Left cardiac atrium (tissue), 4 donors: Measurements from ENCODE around the gene LRP2. TPM values are rescaled to one million over a fixed set of nuclear protein-coding genes. Genes with fewer than 3 reads are reported as not detected.
A peak's percentile ranks its signal among the peaks of the same experiment; 100 is the strongest.

Experiments
- ATAC-seq, 2 donors: fragments of 200-7000 bp; cut with Tn5 transposase; one replicate each; pipeline ENCODE4 v1.9.1; 2020; ENCODE audit warnings: mild to moderate bottlenecking in 2 of 2, moderate library complexity in 2 of 2
- DNase-seq: peaks from one replicate; pipeline ENCODE4 v3.0.0-alpha.2; 2020
- intact Hi-C, 2 donors: fragments of 100-400 bp; cut with DNase I; formaldehyde crosslinking; loops; one replicate each; pipeline versions ENCODE4 v1.14.1 to v1.15.1; 2022 to 2023
- total RNA-seq, 2 donors: library from RNA; stranded (reverse); fragmentation: NEBNext Ultra II Directional; extraction: Animal tissue kit (Norgen Biotek cat#: 25700); gene quantifications; one replicate each; pipeline ENCODE4 v1.2.1, GENCODE V29; 2021
- donor health status: DM: no; HTN: yes; CAD: no.
- donor health status: DM: no; HTN: yes; CAD: no; lungs with severe emphysema.
- donor health status: DM: yes; HTN: yes; CAD: no.
- donor health status: Dilated cardiomyopathy.

The LRP2 gene
- total RNA-seq, 2 donors from 2014 or later, result 1.8 to 2.9 TPM

DNA sequence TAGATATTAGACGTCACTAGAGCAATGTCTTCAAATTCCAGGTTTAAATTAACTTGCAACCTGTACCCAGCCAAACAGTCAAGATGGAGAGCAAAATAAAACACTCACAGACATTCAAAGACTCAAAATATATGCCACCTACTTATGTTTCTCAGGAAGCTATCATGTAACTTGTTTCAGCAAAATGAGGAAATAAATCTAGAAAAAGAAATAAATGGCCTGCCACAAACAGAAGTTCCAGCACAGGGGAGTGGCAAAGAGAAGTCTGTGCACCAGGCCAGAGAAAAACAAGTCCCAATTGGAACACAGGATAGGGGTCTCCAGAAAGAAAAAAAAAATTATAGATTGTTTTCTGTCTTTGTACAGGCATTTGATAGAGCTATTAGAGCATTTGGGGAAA lies 96.7 kb downstream of the LRP2 start:
- DNase-seq (no peak), ATAC-seq (no peak)
- intact Hi-C loops, result no loop called here

- DNase-seq (no peak), ATAC-seq (no peak)
- intact Hi-C loops, result no loop called here
These were observed 101.3 kb downstream of the LRP2 start for GRCh38 chr2:169260846-169261642.

GRCh38 chr2:169260246-169260645 lies 102.1 kb downstream of the LRP2 start:
- DNase-seq (no peak), ATAC-seq (no peak)
- intact Hi-C loops, result no loop called here

GRCh38 chr2:169259402-169259801 lies 102.9 kb downstream of the LRP2 start:
- intact Hi-C loops, result no loop called here
- DNase-seq (no peak), ATAC-seq (peak; percentile 44 to 92)

GRCh38 chr2:169258045-169258601 lies 104.2 kb downstream of the LRP2 start:
- DNase-seq (no peak), ATAC-seq (peak in 1 of 2 donors; percentile 80)
- intact Hi-C loops, result no loop called here

DNA sequence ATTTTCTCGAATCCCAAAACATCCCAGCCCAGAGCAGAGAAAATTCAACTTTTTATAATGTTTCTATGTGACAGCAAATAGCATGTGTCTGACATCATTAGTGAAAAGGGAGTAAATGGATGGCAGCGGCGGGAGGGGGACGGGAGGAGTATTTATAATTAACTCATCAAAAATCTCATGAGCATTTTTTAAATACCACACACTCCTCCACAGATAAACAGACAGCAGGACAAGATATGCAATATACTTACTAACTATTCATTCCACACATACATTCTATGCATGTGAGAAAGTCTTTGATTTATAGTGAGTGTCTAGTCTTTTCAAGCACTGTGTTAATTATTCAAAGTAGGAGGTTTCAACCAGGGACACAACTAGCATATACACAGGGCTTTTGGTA lies 107.6 kb downstream of the LRP2 start:
- ATAC-seq (peak in 1 of 2 donors; percentile 58), DNase-seq (no peak)
- intact Hi-C loops, result no loop called here

DNA sequence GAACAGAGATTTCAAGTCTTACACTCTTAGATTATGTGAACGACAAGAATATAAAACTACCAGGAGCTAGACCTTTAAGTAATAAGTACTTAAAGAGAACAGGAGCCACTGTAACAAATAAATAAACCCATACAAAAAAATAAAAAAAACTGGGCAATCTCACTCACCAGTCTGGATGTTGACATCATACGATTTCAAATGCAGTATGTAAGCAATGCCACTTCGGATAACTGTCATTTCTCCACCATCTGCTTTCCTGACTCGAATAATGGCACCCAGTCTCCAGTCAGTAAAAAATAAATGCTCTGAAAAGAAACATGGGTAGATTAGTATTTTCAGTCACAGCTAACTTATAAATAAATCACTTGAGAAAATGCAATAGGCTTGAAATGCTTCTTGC lies 115.1 kb downstream of the LRP2 start:
- intact Hi-C loops, result no loop called here
- ATAC-seq, result no peak

GRCh38 chr2:169240405-169240804 lies 121.9 kb downstream of the LRP2 start:
- intact Hi-C loops, result no loop called here
- DNase-seq (no peak), ATAC-seq (no peak)

More for the DNA sequence above, 115.1 kb downstream of the LRP2 start:
- DNase-seq, result no peak

DNA sequence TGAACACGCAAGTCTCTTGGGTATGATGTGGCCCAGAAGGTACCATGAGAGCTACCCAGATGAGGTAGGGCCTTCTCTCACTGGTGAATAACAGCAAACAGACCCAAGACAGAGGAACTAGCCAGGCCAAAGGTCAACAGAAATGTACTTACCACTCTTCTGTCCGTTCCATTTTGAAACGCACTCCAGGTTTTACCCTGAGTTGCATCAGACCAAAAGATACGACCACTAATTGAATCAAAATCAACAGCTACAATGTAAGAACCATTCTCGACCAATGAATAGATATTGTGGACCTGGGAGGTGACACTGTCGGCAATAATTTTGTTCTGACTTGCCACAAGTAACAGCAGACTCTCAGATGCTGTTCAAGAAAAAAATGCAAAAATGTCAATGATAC lies 124.4 kb downstream of the LRP2 start:
- no peak for ATAC-seq
- no peak for DNase-seq
- intact Hi-C loops, result no loop called here

DNA sequence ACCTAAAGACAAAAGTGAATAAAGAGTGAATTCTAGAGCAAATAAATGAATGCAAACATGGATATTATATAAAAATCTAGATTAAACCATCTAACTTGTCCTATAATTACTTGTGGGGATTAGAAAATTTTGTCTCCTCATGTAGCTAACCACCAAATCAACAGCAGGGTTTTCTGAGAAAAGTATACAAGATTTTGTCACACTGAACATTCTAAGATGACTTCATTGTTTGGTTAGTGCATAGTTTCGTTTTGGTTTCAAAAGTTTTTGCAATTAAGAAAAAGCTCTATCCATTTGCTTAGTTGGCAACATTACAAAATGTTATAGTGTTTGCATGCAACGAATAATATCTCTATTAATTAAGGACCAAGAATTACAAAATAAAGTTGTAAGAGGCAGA lies 125.0 kb downstream of the LRP2 start:
- DNase-seq (no peak), ATAC-seq (no peak)
- intact Hi-C loops, result no loop called here

DNA sequence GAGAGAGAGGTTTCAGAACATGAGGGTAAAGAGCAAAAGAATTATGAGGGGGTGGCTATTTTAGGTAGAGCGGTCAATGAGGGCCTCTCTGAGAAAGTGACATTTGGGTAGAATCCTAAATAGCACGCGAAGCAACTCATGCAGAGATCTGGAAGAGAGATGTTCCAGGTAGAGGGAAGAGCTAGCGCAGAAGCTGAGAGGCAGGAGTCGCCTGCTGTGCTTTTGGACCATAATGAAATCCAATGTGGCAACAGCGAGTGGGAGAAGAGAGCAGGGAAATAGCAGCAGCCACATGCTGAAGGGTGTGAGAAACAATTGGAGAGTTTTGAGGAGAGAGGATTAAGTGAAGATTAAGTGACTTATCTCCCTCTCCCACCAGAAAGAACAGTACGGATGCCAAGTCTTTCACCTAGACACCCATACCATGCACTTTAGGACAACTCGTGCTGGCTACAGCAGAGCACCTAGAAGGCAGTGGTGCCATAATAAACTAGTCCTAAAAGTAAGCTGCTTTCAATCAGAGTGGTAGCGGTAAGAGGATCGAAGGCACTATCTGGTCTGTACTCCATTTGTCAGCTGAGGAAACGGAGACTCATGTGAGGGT lies 129.7 kb downstream of the LRP2 start:
- intact Hi-C loops, result no loop called here
- ATAC-seq, result peak; percentile 55 to 65
- no peak for DNase-seq

DNA sequence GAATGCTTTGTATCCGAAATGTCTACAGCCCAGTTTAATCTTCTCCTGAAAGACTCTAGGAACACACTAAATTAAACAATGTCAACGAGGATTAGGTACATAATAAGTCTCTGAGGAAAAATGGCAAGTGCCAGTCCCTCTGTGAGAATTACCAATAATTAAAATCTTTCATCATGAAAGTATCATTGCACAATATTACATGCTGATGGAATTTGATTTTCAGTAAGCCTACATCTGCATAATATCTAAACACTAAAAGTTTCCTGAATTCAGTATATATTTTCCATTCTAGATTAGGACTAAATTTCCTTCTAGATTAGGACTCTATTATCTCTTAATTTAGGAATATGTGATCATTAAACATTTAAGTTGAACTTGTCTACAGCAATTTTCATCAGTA lies 132.1 kb downstream of the LRP2 start:
- intact Hi-C loops, result no loop called here
- DNase-seq (no peak), ATAC-seq (no peak)

- ATAC-seq, result no peak
- no peak for DNase-seq
- intact Hi-C loops, result no loop called here
These were observed 132.7 kb downstream of the LRP2 start for GRCh38 chr2:169229590-169229989.

- intact Hi-C loops, result no loop called here
- ATAC-seq (no peak), DNase-seq (no peak)
These were observed 136.4 kb downstream of the LRP2 start for GRCh38 chr2:169225906-169226305.

- ATAC-seq, result no peak
- no peak for DNase-seq
- intact Hi-C loops, result no loop called here
These were observed 137.0 kb downstream of the LRP2 start for GRCh38 chr2:169225233-169225750.

- intact Hi-C loops, result loop anchor here in 1 of 2 donors (5.0 kb wide), 2 partner anchors 110 to 260 kb away; no protein-coding TSS in a partner anchor
These were observed 139.7 kb downstream of the LRP2 start for GRCh38 chr2:169222665-169223064.

DNA sequence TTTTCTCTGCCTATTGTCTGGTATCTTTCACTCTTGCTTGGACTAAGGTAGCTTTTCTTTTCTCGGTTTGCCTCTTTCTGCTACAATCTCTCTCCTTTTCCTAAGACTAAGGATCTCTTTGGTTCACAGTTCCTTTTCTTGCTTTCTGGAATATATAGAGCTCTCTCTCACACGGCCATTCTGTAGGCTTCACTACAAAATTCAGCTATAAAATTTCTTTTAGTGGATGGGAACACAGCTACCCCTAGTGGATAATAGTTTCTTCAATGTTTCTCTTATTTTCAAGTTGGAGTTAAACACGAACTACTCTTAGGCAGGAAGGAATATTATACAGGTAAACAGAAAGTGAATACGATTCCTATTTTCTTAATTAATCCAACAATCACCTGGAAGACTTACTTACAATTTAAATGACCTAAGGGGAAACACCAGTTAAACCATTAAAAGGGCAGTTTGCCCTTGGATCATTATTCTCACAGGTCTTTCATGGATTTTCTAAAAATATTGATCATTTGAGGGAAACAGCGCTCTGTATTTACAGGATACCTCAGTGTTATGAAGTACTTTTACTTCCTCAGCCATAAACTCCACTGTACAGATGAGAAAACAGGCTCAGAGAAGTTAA lies 140.5 kb downstream of the LRP2 start:
- DNase-seq, result no peak
- peak in 1 of 2 donors; percentile 38 for ATAC-seq
- intact Hi-C loops, result loop anchor here in 1 of 2 donors (5.0 kb wide), 2 partner anchors 110 to 260 kb away; no protein-coding TSS in a partner anchor

More at GRCh38 chr2:169222665-169223064, 139.7 kb downstream of the LRP2 start:
- ATAC-seq (peak in 1 of 2 donors; percentile 78), DNase-seq (no peak)

- ATAC-seq, result no peak
- DNase-seq, result no peak
- intact Hi-C loops, result no loop called here
These were observed 151.4 kb downstream of the LRP2 start for GRCh38 chr2:169210917-169211316.

DNA sequence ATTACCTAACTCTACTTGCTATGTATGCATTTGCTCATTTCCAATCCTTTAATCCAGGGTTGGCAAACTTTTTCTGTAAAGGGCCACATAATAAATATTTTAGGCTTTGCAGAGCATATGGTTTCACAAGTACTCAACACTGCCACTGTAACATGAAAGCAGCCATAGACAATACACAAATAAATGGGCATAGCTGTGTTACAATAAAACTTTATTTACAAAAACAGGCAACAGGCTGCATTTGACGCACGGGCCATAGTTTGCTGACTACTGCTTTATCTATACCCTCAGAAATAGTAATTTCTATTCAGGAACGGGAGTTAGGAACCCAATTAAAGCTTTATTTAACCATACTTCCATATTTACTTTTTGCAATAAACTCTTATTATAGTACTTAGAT lies 154.3 kb downstream of the LRP2 start:
- DNase-seq, result no peak
- ATAC-seq, result no peak
- intact Hi-C loops, result no loop called here

- no peak for DNase-seq
- no peak for ATAC-seq
- intact Hi-C loops, result no loop called here
These were observed 157.2 kb downstream of the LRP2 start for GRCh38 chr2:169205176-169205575.
